ENCODE results near the gene UBL5.

- TF ChIP-seq, protein P1, sequence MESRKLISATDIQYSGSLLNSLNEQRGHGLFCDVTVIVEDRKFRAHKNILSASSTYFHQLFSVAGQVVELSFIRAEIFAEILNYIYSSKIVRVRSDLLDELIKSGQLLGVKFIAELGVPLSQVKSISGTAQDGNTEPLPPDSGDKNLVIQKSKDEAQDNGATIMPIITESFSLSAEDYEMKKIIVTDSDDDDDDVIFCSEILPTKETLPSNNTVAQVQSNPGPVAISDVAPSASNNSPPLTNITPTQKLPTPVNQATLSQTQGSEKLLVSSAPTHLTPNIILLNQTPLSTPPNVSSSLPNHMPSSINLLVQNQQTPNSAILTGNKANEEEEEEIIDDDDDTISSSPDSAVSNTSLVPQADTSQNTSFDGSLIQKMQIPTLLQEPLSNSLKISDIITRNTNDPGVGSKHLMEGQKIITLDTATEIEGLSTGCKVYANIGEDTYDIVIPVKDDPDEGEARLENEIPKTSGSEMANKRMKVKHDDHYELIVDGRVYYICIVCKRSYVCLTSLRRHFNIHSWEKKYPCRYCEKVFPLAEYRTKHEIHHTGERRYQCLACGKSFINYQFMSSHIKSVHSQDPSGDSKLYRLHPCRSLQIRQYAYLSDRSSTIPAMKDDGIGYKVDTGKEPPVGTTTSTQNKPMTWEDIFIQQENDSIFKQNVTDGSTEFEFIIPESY (IDR thresholded peaks at IDR 0.05), result no peak
- TF ChIP-seq, protein P2, sequence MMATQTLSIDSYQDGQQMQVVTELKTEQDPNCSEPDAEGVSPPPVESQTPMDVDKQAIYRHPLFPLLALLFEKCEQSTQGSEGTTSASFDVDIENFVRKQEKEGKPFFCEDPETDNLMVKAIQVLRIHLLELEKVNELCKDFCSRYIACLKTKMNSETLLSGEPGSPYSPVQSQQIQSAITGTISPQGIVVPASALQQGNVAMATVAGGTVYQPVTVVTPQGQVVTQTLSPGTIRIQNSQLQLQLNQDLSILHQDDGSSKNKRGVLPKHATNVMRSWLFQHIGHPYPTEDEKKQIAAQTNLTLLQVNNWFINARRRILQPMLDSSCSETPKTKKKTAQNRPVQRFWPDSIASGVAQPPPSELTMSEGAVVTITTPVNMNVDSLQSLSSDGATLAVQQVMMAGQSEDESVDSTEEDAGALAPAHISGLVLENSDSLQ (IDR thresholded peaks at IDR 0.05), result no peak
- TF ChIP-seq MXI1 (IDR thresholded peaks at IDR 0.05; ENCODE audit: low read depth, low read length) (no peak), POLR2AphosphoS5 (IDR thresholded peaks at IDR 0.05; ENCODE audit: low read length) (no peak), STAT3 (IDR thresholded peaks at IDR 0.05; ENCODE audit: low read depth, low read length) (no peak), EZH2 (IDR thresholded peaks at IDR 0.05; ENCODE audit: borderline replicate concordance, control insufficient read depth, low read depth, low read length) (no peak), SRF (IDR thresholded peaks at IDR 0.05; ENCODE audit: low read depth in 2 of 2, low read length in 2 of 2) (no peak), RFX5 (IDR thresholded peaks at IDR 0.05; ENCODE audit: low read depth, low read length) (no peak), SMAD1 (IDR thresholded peaks at IDR 0.05; ENCODE audit: low read depth, partially characterized antibody) (no peak), ETV6 (conservative IDR thresholded peaks at IDR 0.05 in 1 of 2, IDR thresholded peaks at IDR 0.05 in 1 of 2; ENCODE audit: borderline replicate concordance in 1 of 2, low read depth in 1 of 2) (no peak), POLR2A (IDR thresholded peaks at IDR 0.05; ENCODE audit: low read depth, low read length) (no peak)
- TF ChIP-seq, protein P3, sequence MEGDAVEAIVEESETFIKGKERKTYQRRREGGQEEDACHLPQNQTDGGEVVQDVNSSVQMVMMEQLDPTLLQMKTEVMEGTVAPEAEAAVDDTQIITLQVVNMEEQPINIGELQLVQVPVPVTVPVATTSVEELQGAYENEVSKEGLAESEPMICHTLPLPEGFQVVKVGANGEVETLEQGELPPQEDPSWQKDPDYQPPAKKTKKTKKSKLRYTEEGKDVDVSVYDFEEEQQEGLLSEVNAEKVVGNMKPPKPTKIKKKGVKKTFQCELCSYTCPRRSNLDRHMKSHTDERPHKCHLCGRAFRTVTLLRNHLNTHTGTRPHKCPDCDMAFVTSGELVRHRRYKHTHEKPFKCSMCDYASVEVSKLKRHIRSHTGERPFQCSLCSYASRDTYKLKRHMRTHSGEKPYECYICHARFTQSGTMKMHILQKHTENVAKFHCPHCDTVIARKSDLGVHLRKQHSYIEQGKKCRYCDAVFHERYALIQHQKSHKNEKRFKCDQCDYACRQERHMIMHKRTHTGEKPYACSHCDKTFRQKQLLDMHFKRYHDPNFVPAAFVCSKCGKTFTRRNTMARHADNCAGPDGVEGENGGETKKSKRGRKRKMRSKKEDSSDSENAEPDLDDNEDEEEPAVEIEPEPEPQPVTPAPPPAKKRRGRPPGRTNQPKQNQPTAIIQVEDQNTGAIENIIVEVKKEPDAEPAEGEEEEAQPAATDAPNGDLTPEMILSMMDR (IDR thresholded peaks at IDR 0.05 in 2 of 3, conservative IDR thresholded peaks at IDR 0.05 in 1 of 3; ENCODE audit: control insufficient read depth in 2 of 3, extremely low read depth in 1 of 3, insufficient read depth in 1 of 3, low read depth in 3 of 3, low read length in 3 of 3), result no peak
Observed at GRCh38 chr19:9861503-9861902, 33.8 kb downstream of the UBL5 start.

Measured in GM12878 (cell line).